Central memory CD4-positive, alpha-beta T cell (primary cell): Measurements from ENCODE around the gene PRB2.
"Not testable (repeated sequence)": the region's sequence is repeated elsewhere in the genome, so short reads cannot be mapped to it uniquely, and the experiment has no call there.

Source experiments
- DNase-seq: peaks from one replicate; pipeline ENCODE4 v3.0.0; 2022
- total RNA-seq, 3 experiments: gene quantifications; one replicate each; lab custom pipeline; 2026; lab: John Stamatoyannopoulos, UW

The PRB2 gene
- 0 reads per million in 3 experiments for total RNA-seq

GRCh38 chr12:11395467-11395866 lies at the start of gene PRB2:
TSS of gene PRB2 (minus strand) at chr12:11395567. CDS start at chr12:11395529, 38 bp downstream.
- DNase-seq: not testable (repeated sequence)

GRCh38 chr12:11437966-11438365 lies 42.6 kb upstream of the PRB2 start:
- DNase-seq: no peak

GRCh38 chr12:11433664-11434063 lies 38.3 kb upstream of the PRB2 start:
- DNase-seq: no peak

GRCh38 chr12:11431486-11431885 lies 36.1 kb upstream of the PRB2 start:
- DNase-seq: no peak

GRCh38 chr12:11427341-11427740 lies 32.0 kb upstream of the PRB2 start:
- no peak for DNase-seq

GRCh38 chr12:11412731-11413130 lies 17.4 kb upstream of the PRB2 start:
- DNase-seq: no peak

GRCh38 chr12:11408096-11408495 lies 12.7 kb upstream of the PRB2 start:
- DNase-seq: no peak

GRCh38 chr12:11397366-11397765 lies 2.0 kb upstream of the PRB2 start:
- DNase-seq: no peak

GRCh38 chr12:11391456-11391855 lies 3.9 kb downstream of the PRB2 start:
- DNase-seq: not testable (repeated sequence)

- DNase-seq: not testable (repeated sequence)
These were observed 17.9 kb downstream of the PRB2 start for GRCh38 chr12:11377420-11377819.

- DNase-seq: no peak
These were observed 34.2 kb downstream of the PRB2 start for GRCh38 chr12:11361151-11361550.

GRCh38 chr12:11360205-11360883 lies 35.0 kb downstream of the PRB2 start:
- DNase-seq: not testable (repeated sequence)

- DNase-seq: not testable (repeated sequence)
These were observed 43.6 kb downstream of the PRB2 start for GRCh38 chr12:11351736-11352135.

GRCh38 chr12:11348439-11348838 lies 46.9 kb downstream of the PRB2 start:
- no peak for DNase-seq

- no peak for DNase-seq
These were observed 47.6 kb downstream of the PRB2 start for GRCh38 chr12:11347810-11348209.

GRCh38 chr12:11344500-11344899 lies 50.9 kb downstream of the PRB2 start:
- no peak for DNase-seq
